ENCODE results near the gene NLRP12. TPM values are rescaled to one million over a fixed set of nuclear protein-coding genes. Genes with fewer than 3 reads are reported as not detected.

NLRP12 gene
- total and polyA plus RNA-seq, 2 donors (not counting 1 experiment from before 2014, with no cell fraction given) = 0.22 TPM; not detected in 1

GRCh38 chr19:53828531-53828930, 4.4 kb upstream of the NLRP12 start:
- H2AFZ ChIP-seq (ENCODE audit: insufficient read depth, low read depth, low read length, poor library complexity, severe bottlenecking) = no peak overlapping the region
- no peak overlapping the region for H3K27ac ChIP-seq (ENCODE audit: low read length in 2 of 2)
- no peaks in the 10 kb centered on the region for H4K20me1 ChIP-seq (ENCODE audit: control insufficient read depth, insufficient read depth, low read length, poor library complexity, severe bottlenecking)
- TF ChIP-seq EZH2 (IDR thresholded peaks at IDR 0.05; ENCODE audit: borderline replicate concordance, insufficient read depth, low read depth, low read length, poor library complexity, severe bottlenecking) (no peak), CTCF (IDR thresholded peaks at IDR 0.05) (no peak)
- intact Hi-C loops (cut with micrococcal nuclease) = no loop called here
- H3K4me1 ChIP-seq (ENCODE audit: control insufficient read depth in 2 of 2, insufficient read depth in 2 of 2, low read length in 2 of 2) = no peaks in the 10 kb centered on the region
- H3K27me3 Mint-ChIP-seq = peaks cover 42% of the 10 kb centered on the region
- 50% methylated on average over 1 of the region's 3 CpGs for WGBS (ENCODE audit: insufficient coverage)
- H3K4me1 Mint-ChIP-seq = peaks cover 1% of the 10 kb centered on the region
- no peak overlapping the region for H3K4me3 Mint-ChIP-seq
- peaks cover 0 to 14% (median 0%) of the 10 kb centered on the region in 4 experiments for H3K27me3 ChIP-seq (replicated peaks in 1 of 4; ENCODE audit: control extremely low read depth in 1 of 4, control insufficient read depth in 3 of 4, insufficient read depth in 4 of 4, low read length in 3 of 4)
- no peak overlapping the region for H3K27ac Mint-ChIP-seq
- H3K36me3 ChIP-seq (replicated peaks in 1 of 2; ENCODE audit: control extremely low read depth in 1 of 2, control insufficient read depth in 1 of 2, extremely low read depth in 1 of 2, insufficient read depth in 2 of 2, low read length in 1 of 2) = no peaks in the 10 kb centered on the region
- no peak for DNase-seq
- no peaks in the 10 kb centered on the region for H3K9me3 Mint-ChIP-seq (ENCODE audit: insufficient read depth)
- CTCF ChIA-PET = interaction anchor here (1.1 kb wide), 1 partner anchor 36 kb away, joined by 4 read pairs; no protein-coding TSS in a partner anchor
- no peak overlapping the region for H3K4me3 ChIP-seq (ENCODE audit: control extremely low read depth in 1 of 5, extremely low read depth in 1 of 5, insufficient read depth in 1 of 5, low read depth in 2 of 5, low read length in 4 of 5)
- H3K79me2 ChIP-seq (ENCODE audit: control insufficient read depth, insufficient read depth, low read length) = no peaks in the 10 kb centered on the region
- H3K9ac ChIP-seq (ENCODE audit: low read length) = no peak overlapping the region
- peaks cover 0 to 7% (median 0%) of the 10 kb centered on the region in 3 donors for H3K9me3 ChIP-seq (ENCODE audit: control extremely low read depth in 1 of 3, control insufficient read depth in 2 of 3, insufficient read depth in 1 of 3, low read length in 2 of 3)
- H3K4me2 ChIP-seq (replicated peaks; ENCODE audit: low read depth, low read length, poor library complexity, severe bottlenecking) = no peak overlapping the region
- POLR2A ChIA-PET = no interaction called here
- ATAC-seq (ENCODE audit: low read depth) = no peak

GRCh38 chr19:53826876-53827275, 2.8 kb upstream of the NLRP12 start:
- DNase-seq = no peak
- Histone ChIP-seq H3K9me3 (ENCODE audit: control extremely low read depth in 1 of 3, control insufficient read depth in 2 of 3, insufficient read depth in 1 of 3, low read length in 2 of 3) (peaks cover 0 to 7% (median 0%) of the 10 kb centered on the region in 3 donors), H2AFZ (ENCODE audit: insufficient read depth, low read depth, low read length, poor library complexity, severe bottlenecking) (no peak overlapping the region), H3K36me3 (replicated peaks in 1 of 2; ENCODE audit: control extremely low read depth in 1 of 2, control insufficient read depth in 1 of 2, extremely low read depth in 1 of 2, insufficient read depth in 2 of 2, low read length in 1 of 2) (no peaks in the 10 kb centered on the region), H3K27ac (ENCODE audit: low read length in 2 of 2) (no peak overlapping the region), H3K4me1 (ENCODE audit: control insufficient read depth in 2 of 2, insufficient read depth in 2 of 2, low read length in 2 of 2) (no peaks in the 10 kb centered on the region), H3K79me2 (ENCODE audit: control insufficient read depth, insufficient read depth, low read length) (no peaks in the 10 kb centered on the region), H3K4me2 (replicated peaks; ENCODE audit: low read depth, low read length, poor library complexity, severe bottlenecking) (no peak overlapping the region), H3K27me3 (replicated peaks in 1 of 4; ENCODE audit: control extremely low read depth in 1 of 4, control insufficient read depth in 3 of 4, insufficient read depth in 4 of 4, low read length in 3 of 4) (peaks cover 0 to 15% (median 0%) of the 10 kb centered on the region in 4 experiments), H4K20me1 (ENCODE audit: control insufficient read depth, insufficient read depth, low read length, poor library complexity, severe bottlenecking) (no peaks in the 10 kb centered on the region), H3K9ac (ENCODE audit: low read length) (no peak overlapping the region), H3K4me3 (ENCODE audit: control extremely low read depth in 1 of 5, extremely low read depth in 1 of 5, insufficient read depth in 1 of 5, low read depth in 2 of 5, low read length in 4 of 5) (no peak overlapping the region)
- no peaks in the 10 kb centered on the region for H3K9me3 Mint-ChIP-seq (ENCODE audit: insufficient read depth)
- intact Hi-C loops (cut with micrococcal nuclease) = no loop called here
- peaks cover 27% of the 10 kb centered on the region for H3K27me3 Mint-ChIP-seq
- WGBS (ENCODE audit: insufficient coverage) = no CpG with 5 or more reads among the region's 7 CpGs
- no peak overlapping the region for H3K27ac Mint-ChIP-seq
- ChIA-PET POLR2A (no interaction called here), CTCF (interaction anchor here (1.2 kb wide), 1 partner anchor 197 kb away, joined by 4 read pairs; no protein-coding TSS in a partner anchor)
- no peak overlapping the region for H3K4me3 Mint-ChIP-seq
- peaks cover 1% of the 10 kb centered on the region for H3K4me1 Mint-ChIP-seq
- ATAC-seq (ENCODE audit: low read depth) = no peak
- TF ChIP-seq EZH2 (IDR thresholded peaks at IDR 0.05; ENCODE audit: borderline replicate concordance, insufficient read depth, low read depth, low read length, poor library complexity, severe bottlenecking) = no peak
- no peak for TF ChIP-seq CTCF (IDR thresholded peaks at IDR 0.05)
